Dermis blood vessel endothelial cell (primary cell): Measurements from ENCODE around the gene FER. TPM values are rescaled to one million over a fixed set of nuclear protein-coding genes. Genes with fewer than 3 reads are reported as not detected.

Experiments
- DNase-seq: peaks from one replicate; pipeline ENCODE4 v3.0.0; 2010
- total RNA-seq: library from RNA; depleted of rRNA; stranded (reverse); fragments of >200 nt; gene quantifications from 2 replicates; pipeline ENCODE4 v1.2.3, GENCODE V29; 2014

Gene FER
- total RNA-seq, 1 donor from 2014 or later, result 29.1 TPM

GRCh38 chr5:109192027-109192426, 444.3 kb downstream of the FER start:
- no peak for DNase-seq

- peak; percentile 9 for DNase-seq
Observed at GRCh38 chr5:109192555-109193281, 445.0 kb downstream of the FER start.

- no peak for DNase-seq
Observed at GRCh38 chr5:109195667-109196066, 448.0 kb downstream of the FER start.

GRCh38 chr5:109196087-109196822, 448.6 kb downstream of the FER start:
- DNase-seq, result peak; percentile 17

DNA sequence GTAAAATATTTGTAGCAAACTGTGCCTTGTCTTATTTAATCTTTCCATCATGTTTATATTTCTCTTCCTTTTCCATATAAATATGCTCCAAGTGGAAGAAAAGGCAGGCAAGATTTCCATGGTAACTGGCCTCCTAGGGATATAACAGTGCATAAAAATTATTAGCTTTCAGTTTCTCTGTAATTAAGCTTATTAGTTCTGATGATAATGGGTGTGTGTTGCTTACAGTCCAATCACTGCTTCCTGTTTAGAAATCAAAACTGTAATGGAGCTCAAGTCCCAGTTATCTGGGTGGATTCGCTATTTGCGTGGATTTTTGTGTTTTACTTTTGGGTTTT, 449.1 kb downstream of the FER start:
- no peak for DNase-seq

GRCh38 chr5:109199289-109199688, 451.6 kb downstream of the FER start:
- DNase-seq, result no peak

DNA sequence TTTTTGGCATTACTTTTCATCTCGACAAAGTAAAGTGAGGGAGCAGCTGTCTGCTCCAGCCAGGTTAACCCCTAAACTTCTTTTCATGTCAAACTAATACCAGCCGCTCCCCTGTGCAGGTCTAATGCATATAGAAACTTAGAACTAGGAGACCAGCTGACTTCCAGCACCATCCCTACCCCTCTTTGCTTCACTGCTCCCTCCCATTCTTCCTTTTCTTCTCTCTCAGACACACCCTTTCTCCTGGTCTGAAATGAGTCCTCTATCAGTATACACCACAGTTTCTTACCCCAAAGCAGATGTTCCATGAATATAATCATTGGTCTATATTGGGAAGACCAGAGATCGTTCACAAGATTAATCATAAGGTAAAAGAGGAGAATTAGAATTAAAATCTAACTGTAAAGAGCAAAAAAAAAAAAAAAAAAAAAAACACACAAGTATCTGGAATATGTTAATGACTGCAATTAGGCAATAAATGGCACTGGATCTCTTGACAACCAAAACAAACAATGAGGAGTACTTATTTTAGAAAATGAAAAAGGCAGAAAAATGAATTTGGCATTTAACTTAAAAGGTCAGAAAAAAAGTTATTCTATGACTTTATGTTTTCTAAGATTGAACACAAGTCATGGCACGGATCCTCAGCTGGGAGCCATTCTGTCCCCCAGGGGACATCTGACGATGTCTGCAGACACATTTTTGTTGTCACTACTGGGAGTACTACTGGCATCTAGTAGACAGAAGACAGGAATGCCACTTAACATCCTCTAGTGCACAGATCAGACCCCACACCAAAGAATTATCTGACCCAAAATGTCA, 452.3 kb downstream of the FER start:
- DNase-seq, result no peak

GRCh38 chr5:109215040-109215439, 467.3 kb downstream of the FER start:
- no peak for DNase-seq

DNA sequence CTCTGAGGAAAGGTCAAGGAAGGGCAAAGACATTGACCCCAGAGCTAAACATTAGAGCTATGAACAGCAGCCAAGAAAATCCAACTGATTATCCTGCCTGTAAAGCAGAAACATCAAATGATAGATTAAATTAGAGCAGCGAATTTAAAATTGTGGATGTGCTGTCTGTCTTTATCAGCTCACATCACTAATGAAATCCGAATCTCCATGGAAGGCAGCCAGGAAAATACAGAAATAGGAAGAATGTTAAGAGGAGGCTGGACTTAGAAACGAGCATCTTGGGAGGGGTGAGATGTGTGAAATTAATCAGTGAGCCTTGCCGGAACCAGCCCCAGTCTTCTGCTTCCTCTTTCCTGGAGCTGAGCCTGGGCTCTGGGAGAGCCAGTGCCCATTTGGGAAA, 471.1 kb downstream of the FER start:
- peak; percentile 2 for DNase-seq

- DNase-seq, result no peak
Observed at GRCh38 chr5:109223531-109223930, 475.8 kb downstream of the FER start.

- DNase-seq, result no peak
Observed at GRCh38 chr5:109224276-109224882, 476.7 kb downstream of the FER start.

- no peak for DNase-seq
Observed at GRCh38 chr5:109225716-109226625, 478.3 kb downstream of the FER start.

- DNase-seq, result no peak
Observed at GRCh38 chr5:109230369-109230768, 482.7 kb downstream of the FER start.

- no peak for DNase-seq
Observed at GRCh38 chr5:109231331-109231730, 483.6 kb downstream of the FER start.

DNA sequence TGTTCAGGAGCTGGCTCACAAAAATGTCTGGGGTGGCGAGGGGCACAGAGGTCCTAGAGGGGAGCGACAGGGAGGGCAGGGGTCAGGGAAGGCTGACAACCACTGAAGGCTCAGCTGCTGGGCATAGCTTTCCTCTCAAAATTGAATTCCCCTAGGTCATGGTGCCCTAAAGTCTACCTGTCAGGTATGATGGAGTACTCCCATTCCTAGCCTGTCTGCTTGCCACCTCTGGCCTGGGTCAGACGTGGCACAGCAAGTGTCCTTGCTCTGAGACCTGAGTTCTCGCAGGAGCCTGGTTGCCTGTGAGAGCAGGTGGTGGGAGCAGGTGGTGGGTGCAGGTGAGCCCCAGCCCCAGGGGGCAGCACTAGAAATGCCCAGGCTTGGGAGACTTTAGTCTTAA, 486.7 kb downstream of the FER start:
- no peak for DNase-seq

DNA sequence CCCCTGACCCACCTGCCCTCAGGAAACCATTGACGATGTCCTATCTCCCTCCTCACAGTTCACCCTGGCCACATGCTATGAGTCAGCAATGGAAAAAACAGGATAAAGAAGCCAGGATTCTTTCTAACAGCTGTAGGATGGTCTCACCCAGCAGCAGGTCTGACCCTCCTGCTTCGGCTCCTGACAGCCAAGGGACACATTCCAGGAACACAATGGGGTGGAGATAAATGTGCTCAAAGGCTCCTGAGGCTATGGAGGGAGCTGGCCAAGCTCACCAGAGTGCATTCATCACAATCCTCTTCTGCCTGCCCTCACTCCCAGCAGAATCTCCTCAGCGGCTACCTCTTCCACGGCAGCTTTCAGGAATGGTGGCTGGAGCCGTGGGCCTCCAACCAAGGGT, 491.8 kb downstream of the FER start:
- no peak for DNase-seq

GRCh38 chr5:109242518-109242917, 494.8 kb downstream of the FER start:
- no peak for DNase-seq

- no peak for DNase-seq
Observed at GRCh38 chr5:109246395-109246794, 498.7 kb downstream of the FER start.
